ENCODE measurements around the gene PXT1. TPM values are rescaled to one million over a fixed set of nuclear protein-coding genes. Genes with fewer than 3 reads are reported as not detected.
A peak's percentile ranks its signal among the peaks of the same experiment; 100 is the strongest.

PXT1 gene
- under 1 TPM in 2 of 6 donors, not detected in 4; 0.09 to 0.15 TPM for total RNA-seq

DNA sequence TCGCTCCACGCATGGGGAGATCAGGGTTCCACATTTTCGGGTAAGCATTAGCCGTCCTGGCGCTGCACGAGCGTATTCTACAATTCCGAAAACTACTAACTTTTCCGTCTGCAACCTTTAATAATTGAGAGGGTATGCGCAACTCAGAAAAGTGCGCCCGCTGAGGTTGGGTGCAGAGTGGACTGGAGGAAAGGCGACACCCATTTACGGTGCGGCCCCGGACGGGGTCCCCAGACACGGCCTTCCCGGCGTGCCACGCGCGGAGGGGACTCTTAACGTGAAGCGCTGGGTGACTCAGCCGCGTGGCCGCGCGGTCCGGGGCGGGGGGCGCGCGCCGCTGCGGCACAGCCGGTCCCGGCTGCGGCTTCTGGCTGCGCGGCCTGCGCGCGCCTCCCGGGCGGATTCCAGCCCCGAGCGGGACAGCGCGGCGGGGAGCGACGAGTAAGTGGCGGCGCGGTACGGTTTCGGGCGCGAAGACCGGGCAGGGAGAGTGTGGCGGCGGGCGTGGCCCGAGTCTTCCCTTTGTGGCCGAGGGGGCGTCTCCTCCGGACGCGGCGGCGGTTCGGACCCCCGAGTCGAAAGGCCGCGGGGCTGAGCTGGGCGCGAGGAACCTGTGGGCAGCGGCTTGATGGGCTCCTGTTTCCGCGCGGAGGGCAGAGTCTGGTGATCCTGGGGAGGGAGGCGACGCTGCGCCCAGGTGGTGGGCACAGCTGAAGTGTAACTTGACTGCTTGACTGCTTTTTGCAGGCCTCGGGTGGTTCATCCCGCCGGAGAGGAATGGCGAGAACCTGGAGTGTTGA, at the start of gene PXT1, which contains the start of gene KCTD20:
Gene PXT1 (minus strand): TSS at position 184 of the 800 bp plus-strand sequence. CDS start 16,772 bp downstream, outside the sequence.
Gene KCTD20 (plus strand): TSS at position 330 of the 800 bp plus-strand sequence. CDS start 27,098 bp downstream, outside the sequence.
- DNase-seq = peak; percentile 93 to 98
- Histone ChIP-seq H3K27me3 (no peaks in the 10 kb centered on the region), H3K9me3 (no peaks in the 10 kb centered on the region), H3K27ac (peak within 1 kb of the TSS; percentile 93 to 99 (median 98)), H3K36me3 (no peaks in the 10 kb centered on the region), H3K4me3 (peak within 1 kb of the TSS; percentile 71 to 95 (median 82)), H3K4me1 (peaks cover 29 to 38% (median 34%) of the 10 kb centered on the region in 4 donors)
- 1 to 2% methylated on average over 10 to 31 of the region's 91 CpGs for WGBS, 2 donors
- peak; percentile 95 to 96 for ATAC-seq (ENCODE audit: low FRiP score in 2 of 2)
- TF ChIP-seq POLR2A (IDR thresholded peaks at IDR 0.05) (peak in 3 of 4 donors; percentile 75 to 88 (median 84)), EP300 (IDR thresholded peaks at IDR 0.05) (peak in 1 of 4 donors; percentile 46), CTCF (IDR thresholded peaks at IDR 0.05) (peak in 3 of 6 experiments; percentile 21 to 31 (median 26)), POLR2AphosphoS5 (IDR thresholded peaks at IDR 0.05) (peak; percentile 75 to 90)

- no peak for ATAC-seq (ENCODE audit: low FRiP score in 2 of 2)
- no peak for DNase-seq
- no peak overlapping the region for H3K27ac ChIP-seq
- no peak overlapping the region for H3K4me3 ChIP-seq
- no peaks in the 10 kb centered on the region for H3K27me3 ChIP-seq
- no peak for TF ChIP-seq CTCF (IDR thresholded peaks at IDR 0.05)
- no peak for TF ChIP-seq EP300 (IDR thresholded peaks at IDR 0.05)
- TF ChIP-seq POLR2AphosphoS5 (IDR thresholded peaks at IDR 0.05) = no peak
- TF ChIP-seq POLR2A (IDR thresholded peaks at IDR 0.05) = no peak
- H3K9me3 ChIP-seq = no peaks in the 10 kb centered on the region
- WGBS, 2 donors = 82 to 93% methylated on average over 4 of the region's 4 CpGs
- peaks cover 0 to 16% (median 6%) of the 10 kb centered on the region in 4 donors for H3K4me1 ChIP-seq
- H3K36me3 ChIP-seq = peaks cover 10 to 64% (median 25%) of the 10 kb centered on the region in 4 donors
These were observed 49.4 kb upstream of the PXT1 start for GRCh38 chr6:36492092-36492491.

DNA sequence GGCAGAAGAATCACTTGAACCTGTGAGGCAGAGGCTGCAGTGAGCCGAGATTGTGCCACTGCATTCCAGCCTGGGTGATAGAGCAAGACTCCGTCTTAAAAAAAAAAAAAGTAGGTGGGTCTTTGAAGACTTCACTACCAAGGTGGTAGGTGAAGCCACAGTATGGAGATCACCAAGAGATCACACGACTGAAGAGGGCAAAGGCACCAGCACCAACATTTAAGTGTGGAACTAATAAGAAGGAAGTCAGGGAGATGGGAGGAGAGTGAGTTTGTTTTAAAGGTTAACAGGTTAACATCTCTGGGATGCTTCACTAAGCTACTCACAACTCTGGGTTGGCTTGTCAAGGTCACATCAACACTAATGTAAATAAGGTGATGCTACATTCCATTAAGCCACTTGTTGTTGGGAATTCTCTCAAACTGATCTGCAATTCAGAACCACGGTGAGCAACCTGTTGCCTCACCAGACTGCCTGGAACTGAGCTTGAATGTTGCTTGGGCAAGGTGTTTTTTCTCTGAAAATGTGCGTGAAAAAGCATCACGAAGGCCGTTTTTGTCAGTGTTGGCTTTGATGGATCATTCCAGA, 48.8 kb upstream of the PXT1 start:
- ATAC-seq (ENCODE audit: low FRiP score in 2 of 2) = no peak

GRCh38 chr6:36489426-36489825, 46.8 kb upstream of the PXT1 start:
- Histone ChIP-seq H3K27ac (no peak overlapping the region), H3K27me3 (no peaks in the 10 kb centered on the region), H3K4me1 (peaks cover 0 to 16% (median 6%) of the 10 kb centered on the region in 4 donors), H3K4me3 (no peak overlapping the region), H3K36me3 (peaks cover 3 to 62% (median 24%) of the 10 kb centered on the region in 4 donors), H3K9me3 (no peaks in the 10 kb centered on the region)
- 85 to 88% methylated on average over 4 of the region's 4 CpGs for WGBS, 2 donors
- DNase-seq (no peak), ATAC-seq (ENCODE audit: low FRiP score in 2 of 2) (no peak)
- TF ChIP-seq EP300 (IDR thresholded peaks at IDR 0.05) (no peak), POLR2A (IDR thresholded peaks at IDR 0.05) (no peak), CTCF (IDR thresholded peaks at IDR 0.05) (no peak), POLR2AphosphoS5 (IDR thresholded peaks at IDR 0.05) (no peak)

More for the DNA sequence above, 48.8 kb upstream of the PXT1 start:
- no peak for DNase-seq
- Histone ChIP-seq H3K4me3 (no peak overlapping the region), H3K4me1 (peaks cover 0 to 16% (median 6%) of the 10 kb centered on the region in 4 donors), H3K27ac (no peak overlapping the region), H3K36me3 (peaks cover 9 to 64% (median 24%) of the 10 kb centered on the region in 4 donors), H3K27me3 (no peaks in the 10 kb centered on the region), H3K9me3 (no peaks in the 10 kb centered on the region)
- WGBS, 2 donors = 91 to 93% methylated on average over 7 of the region's 7 CpGs
- TF ChIP-seq POLR2A (IDR thresholded peaks at IDR 0.05) (no peak), EP300 (IDR thresholded peaks at IDR 0.05) (no peak), POLR2AphosphoS5 (IDR thresholded peaks at IDR 0.05) (no peak), CTCF (IDR thresholded peaks at IDR 0.05) (no peak)

Measured in upper lobe of left lung (tissue), 6 donors.